ENCODE results near the gene SOHLH1.

DNA sequence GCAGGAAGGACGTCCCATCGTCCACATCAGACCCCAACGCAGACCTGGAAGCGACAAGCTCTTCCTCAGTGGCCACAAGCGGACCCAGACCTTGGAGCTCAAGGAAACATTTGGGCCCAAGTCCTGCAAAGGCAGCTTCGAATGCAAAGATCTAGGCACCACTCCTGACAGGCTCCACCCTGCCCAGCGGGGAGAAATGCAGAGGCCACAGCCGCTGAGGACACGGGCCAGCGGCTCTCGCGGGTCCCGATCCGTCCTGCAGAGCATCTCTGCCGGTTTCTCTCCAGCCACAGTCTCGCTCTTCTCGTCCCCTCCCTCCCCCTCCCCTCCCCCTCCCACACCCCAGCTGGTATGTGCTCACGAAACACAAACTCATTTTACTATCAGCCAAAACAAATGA lies 4.9 kb downstream of the SOHLH1 start:
- TF ChIP-seq, protein P1, sequence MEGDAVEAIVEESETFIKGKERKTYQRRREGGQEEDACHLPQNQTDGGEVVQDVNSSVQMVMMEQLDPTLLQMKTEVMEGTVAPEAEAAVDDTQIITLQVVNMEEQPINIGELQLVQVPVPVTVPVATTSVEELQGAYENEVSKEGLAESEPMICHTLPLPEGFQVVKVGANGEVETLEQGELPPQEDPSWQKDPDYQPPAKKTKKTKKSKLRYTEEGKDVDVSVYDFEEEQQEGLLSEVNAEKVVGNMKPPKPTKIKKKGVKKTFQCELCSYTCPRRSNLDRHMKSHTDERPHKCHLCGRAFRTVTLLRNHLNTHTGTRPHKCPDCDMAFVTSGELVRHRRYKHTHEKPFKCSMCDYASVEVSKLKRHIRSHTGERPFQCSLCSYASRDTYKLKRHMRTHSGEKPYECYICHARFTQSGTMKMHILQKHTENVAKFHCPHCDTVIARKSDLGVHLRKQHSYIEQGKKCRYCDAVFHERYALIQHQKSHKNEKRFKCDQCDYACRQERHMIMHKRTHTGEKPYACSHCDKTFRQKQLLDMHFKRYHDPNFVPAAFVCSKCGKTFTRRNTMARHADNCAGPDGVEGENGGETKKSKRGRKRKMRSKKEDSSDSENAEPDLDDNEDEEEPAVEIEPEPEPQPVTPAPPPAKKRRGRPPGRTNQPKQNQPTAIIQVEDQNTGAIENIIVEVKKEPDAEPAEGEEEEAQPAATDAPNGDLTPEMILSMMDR (IDR thresholded peaks at IDR 0.05) = no peak
- TF ChIP-seq POLR2A (IDR thresholded peaks at IDR 0.05) = no peak
